SK-MEL-5 (cell line): ENCODE measurements around the gene FCRL2. TPM values are rescaled to one million over a fixed set of nuclear protein-coding genes. Genes with fewer than 3 reads are reported as not detected.

Experiments
- DNase-seq: peaks from one replicate; pipeline ENCODE4 v3.0.0-alpha.2; 2016; ENCODE audit warnings: low read depth, low spot score
- in situ Hi-C: cut with HindIII; loops from 2 replicates; pipeline ENCODE4 v1.10.0; 2016; ENCODE audit warnings: low sequenced_read_pairs, high pct_unique_total_duplicates, low pct_unique_long_range_greater_than_20kb
- total RNA-seq: library from RNA; depleted of rRNA; stranded (reverse); fragments of >200 nt; shearing (Covaris generic); gene quantifications from 2 replicates; pipeline ENCODE4 v1.2.3, GENCODE V29; 2014; rRNA removed

FCRL2 gene
- total RNA-seq, 1 experiment from 2014 or later: 0.03 TPM

- DNase-seq: no peak
- in situ Hi-C loops: no loop called here
Measured at GRCh38 chr1:157702308-157702825, 74.6 kb downstream of the FCRL2 start.

DNA sequence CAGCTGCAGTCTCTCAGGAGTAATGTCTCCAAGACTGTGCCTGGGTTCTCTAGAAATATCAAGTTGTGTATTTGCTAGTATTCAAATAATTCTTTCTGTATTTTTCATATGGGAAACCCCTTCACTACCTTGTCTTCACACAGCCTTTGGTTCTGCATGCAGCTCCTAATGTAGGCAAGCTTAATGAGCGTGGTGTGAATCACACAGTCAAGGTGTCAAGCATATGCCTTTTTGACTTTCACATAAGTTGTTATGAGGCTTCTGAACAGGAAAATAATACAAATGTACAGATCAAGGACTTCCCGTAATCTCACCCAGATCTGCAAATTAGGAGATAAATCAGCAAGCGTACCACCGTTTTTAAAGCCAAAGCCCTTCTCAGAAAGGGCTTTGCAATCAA lies 76.2 kb downstream of the FCRL2 start, which contains the start of gene FCRL3:
Gene FCRL3 (minus strand): TSS at position 38 of the 400 bp plus-strand sequence. CDS start 280 bp downstream, outside the sequence.
- in situ Hi-C loops: no loop called here
- DNase-seq: no peak

DNA sequence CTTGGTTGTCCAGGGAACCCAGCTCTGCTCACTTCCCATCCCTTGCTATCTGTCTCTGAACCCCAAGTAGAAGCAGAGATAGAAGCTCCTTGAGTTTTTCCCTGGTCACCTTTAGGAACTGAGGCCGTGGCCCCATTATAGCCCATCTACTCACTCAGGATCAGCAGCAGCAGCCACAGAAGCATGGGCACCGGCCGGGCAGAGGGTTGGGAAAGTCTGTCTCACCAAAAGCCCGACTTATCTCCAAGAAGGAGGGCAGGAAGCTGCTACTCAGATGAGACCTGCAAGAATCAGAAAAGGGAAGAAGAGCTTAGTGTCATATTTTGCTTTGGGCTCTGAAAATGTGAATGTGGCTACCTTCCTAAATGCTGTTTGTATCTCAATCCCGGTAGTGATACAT lies 76.6 kb downstream of the FCRL2 start:
- in situ Hi-C loops: no loop called here

GRCh38 chr1:157697781-157698569 lies 79.0 kb downstream of the FCRL2 start:
- in situ Hi-C loops: no loop called here
- no peak for DNase-seq

More for the DNA sequence above, 76.6 kb downstream of the FCRL2 start:
- no peak for DNase-seq

DNA sequence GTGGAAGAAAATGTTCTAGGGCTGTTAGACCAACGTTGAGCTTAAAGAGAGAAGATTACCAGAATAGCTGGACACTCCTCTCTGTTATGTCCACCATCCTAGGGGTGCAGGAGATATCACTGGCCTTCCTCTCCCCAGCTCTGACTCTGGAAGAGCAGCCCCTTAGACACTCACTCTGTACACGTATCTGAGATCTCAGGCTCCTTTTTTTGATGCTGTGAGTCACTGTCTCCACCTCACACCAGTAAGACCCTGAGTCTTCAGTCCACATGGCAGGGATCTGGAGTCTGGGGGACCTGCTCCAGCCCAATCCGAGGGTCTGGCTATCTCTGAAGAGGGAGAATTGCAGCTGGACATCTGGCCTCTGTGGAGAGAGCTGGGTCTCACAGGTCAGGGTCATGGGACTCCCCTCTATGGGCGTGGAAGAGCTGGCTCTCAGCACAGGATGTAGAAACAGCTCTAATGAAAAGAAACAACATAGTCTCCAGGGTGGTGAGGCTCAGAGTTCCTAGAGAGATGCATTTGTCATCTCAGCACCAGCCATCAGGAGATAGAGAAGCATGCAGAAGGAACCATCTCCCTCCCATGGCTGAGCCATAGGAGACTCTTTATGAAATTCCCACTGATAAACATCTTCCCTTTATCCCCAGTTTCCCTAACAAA lies 79.8 kb downstream of the FCRL2 start:
- in situ Hi-C loops: no loop called here
- no peak for DNase-seq

Other genes with a start within 250 kb of the FCRL2 start
- gene FCRL5, start 224.6 kb downstream of the FCRL2 start, total RNA-seq: not detected in 2 replicates
- not detected in 2 replicates for gene FCRL4, start 179.0 kb downstream of the FCRL2 start, total RNA-seq
- gene FCRL3, start 76.4 kb downstream of the FCRL2 start, total RNA-seq: 0.05 TPM in 1 of 2 replicates, not detected in the other
- gene FCRL1, start 43.0 kb upstream of the FCRL2 start, total RNA-seq: not detected in 2 replicates
- gene CD5L, start 64.7 kb upstream of the FCRL2 start, total RNA-seq: 0.61 and 1.3 TPM in 2 replicates
- 22.2 and 27.8 TPM in 2 replicates for gene KIRREL1, start 216.5 kb upstream of the FCRL2 start, total RNA-seq